NCI-H1417 (cell line): ENCODE data around the gene LIX1.
"Not testable (repeated sequence)": the region's sequence is repeated elsewhere in the genome, so short reads cannot be mapped to it uniquely, and the experiment has no call there.

Experiments
- DNase-seq, 3 experiments: peaks; one replicate each; lab custom pipeline; 2025; lab: John Stamatoyannopoulos, UW

The LIX1 gene

DNA sequence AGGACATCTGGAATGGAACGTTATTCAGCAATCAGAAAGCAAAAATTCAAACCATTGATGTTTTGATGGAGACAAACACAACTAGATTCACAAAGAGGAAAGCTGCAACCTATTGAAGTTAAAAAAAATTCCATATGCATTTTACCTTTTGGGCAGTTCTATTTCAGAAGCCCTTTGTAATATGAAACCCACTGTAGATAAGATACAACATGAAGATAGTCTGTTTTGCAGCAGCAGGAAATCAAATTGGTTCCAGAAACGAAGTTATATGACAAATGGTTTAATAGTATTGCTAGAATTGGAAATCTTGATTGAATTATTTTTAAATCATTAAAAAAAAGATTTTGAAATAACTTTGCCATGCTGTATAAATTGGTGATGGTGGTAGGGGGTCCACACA, 872 bp downstream of the LIX1 start:
- no peak for DNase-seq

DNA sequence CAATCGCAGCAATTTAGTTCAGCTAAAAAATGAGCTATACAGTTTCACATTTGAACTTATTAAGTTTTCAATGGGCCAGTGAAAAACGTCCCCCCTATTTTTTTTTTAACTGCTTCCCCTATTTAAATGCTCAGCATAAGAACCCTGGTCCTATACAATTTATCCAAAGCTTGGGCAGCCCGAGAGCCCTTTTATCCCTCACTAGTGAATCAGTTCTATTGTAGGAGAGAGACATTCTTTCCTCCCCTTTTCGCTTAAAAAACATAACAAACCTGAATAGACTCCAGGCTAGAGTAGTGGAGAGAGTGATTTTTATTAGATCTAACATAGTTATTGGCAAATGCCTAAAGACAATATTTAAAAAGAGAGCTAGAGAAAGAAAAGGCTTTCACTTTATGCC, 1.4 kb downstream of the LIX1 start:
- DNase-seq, result no peak

DNA sequence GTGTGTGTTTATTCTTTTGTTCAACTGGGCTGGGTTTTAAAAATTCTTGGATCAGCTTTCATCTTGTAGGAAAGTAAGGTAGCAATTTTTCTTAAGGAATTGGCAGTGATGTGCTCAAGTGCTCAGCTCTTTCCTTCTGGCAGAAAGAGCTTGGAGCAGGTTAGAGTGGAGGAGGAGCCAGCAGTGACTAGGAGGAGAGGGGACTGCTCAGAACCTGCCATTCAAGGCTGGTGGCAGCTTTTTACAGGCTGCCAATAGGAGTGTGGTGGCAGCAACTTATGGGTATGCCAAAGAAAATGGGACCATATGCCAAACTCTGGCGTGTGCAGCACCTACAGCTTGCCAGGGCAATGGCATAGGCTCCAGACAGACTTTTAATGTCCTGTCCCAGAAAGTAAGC, 2.2 kb downstream of the LIX1 start:
- DNase-seq, result not testable (repeated sequence)

DNA sequence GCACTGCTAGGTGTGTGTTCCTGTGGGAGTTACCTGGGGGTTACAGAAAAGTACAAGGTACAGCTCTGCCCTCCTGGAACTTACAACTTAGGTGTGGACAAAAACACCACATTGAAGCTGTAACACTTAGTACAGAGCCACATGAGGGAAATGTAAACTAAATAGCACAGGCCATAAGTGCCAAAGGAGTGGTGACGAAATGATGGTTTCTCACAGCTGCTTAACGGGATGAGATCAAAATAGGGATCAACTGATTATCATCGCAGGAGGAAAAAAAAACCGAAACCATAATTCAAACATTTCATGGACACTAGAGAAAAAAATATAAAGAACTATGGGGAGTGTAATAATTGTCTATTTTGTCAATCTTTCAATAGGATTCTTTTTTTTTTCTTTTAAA, 5.9 kb downstream of the LIX1 start:
- DNase-seq, result no peak

DNA sequence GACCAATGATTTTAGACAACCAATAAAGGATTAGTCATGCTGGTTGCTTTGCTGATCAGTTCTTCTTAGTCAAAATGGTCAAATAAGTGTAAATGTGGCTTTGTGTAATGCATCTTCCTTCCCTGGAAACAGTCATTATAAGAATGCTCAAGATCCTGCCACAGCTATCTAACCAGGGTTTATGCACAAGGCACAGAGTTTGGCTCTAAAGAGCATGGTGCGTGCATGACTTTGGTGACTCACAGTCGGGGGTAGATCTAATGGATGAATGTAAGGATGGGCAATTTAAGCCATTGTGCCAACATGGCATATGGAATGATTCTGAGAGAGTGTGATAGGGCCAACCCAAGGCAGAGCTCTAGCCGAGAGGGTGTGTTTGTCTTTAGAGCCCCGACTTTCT, 6.5 kb downstream of the LIX1 start:
- DNase-seq, result no peak

DNA sequence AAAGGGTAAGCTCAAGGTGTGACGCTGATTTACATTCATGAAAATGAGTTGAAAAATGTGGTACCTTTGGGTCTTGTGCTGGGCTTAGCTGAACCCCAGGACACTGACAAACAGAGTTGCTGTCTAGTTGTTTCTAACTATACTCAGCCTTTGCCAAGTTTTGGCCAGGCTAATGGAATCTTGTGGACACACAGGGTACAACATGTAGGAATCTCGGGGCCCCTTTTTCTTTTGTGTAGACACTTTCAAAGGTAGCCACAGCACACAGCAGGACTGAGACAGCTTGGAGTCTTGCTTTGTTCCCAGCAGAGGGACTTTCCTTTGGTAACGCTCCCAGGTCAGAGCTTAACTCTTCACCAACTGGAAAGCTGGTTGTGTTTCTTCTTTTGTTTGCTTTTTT, 7.8 kb downstream of the LIX1 start:
- no peak for DNase-seq

DNA sequence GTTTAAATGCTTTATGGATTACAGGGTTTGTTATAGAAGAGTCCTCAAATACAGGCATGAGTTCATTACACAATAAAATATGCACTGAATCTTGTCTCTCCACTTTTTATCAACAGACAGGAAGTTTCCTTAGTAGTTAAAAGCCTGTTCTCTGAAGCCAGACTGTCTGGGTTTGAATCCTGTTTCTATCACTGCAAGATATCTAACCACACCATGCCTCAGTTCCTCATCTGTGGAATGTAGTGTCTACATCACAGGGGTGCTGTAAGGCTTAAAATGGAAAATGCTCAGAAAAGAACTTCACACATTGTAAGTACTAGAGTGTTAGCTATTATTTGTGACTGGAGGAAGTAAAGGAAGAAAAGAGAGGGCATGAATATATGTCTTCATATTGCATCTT, 9.3 kb downstream of the LIX1 start:
- no peak for DNase-seq

DNA sequence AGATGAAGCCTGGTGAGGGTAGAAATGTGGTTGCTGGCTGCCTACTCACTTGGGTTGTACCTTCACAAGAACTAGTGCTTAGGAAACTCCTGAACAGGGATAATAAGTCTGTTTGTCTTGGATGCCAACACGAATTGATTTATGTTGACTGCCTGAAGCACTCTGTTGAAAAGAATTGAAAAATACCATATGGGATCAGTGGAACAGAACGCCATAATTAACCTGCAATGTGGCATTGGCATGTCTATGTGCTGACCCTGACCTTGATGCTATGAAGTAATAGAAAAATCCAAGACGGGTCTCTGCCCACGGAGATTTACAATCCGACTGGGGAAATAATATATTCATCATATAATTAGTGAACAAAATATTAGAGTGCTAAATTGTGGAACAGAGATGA, 10.5 kb downstream of the LIX1 start:
- no peak for DNase-seq

DNA sequence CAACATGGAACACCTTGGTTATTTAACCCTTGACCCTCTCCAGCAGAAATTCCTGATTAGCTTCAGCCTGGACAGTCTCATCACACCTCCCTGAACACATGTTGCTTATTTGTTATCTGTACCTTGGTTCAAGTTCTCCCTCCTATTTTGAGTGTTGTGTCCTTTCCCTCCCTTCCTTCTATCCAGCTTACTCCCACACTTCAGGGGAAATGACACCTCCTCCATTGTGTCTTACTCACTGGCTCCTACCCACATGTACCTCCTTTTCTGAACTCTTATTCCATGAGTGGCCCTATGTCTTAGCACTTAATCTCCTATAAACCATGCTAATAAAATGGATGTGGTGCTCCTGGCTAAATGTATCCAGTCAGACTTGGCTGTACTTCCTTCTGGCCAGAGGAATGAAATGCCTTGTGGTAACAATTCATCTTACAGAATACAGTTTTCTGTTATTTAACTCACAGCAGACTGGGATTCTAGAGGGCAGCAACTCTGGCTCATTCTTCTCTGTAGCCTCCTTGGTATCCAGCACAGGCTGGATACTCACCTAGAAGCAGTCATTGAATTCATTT, 11.2 kb downstream of the LIX1 start:
- DNase-seq, result no peak

DNA sequence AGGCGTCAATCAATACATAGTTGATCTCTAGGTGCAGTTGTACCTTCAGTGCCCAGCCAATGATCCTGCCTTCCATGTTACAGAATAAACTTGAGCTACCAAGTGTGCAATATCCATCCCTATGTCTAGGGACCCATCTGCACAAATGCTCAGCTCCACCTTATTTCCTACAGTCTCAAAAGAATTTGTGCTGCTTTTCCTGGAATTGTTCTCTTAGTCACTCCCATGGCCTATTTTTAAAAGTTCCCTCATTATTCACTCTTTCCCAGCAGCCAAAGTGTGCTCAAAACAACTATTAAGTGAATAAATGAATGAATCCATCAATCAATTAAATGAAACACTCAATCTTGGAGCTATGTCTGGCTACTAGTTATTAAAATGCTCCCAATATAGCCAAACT, 14.7 kb downstream of the LIX1 start:
- DNase-seq, result no peak

DNA sequence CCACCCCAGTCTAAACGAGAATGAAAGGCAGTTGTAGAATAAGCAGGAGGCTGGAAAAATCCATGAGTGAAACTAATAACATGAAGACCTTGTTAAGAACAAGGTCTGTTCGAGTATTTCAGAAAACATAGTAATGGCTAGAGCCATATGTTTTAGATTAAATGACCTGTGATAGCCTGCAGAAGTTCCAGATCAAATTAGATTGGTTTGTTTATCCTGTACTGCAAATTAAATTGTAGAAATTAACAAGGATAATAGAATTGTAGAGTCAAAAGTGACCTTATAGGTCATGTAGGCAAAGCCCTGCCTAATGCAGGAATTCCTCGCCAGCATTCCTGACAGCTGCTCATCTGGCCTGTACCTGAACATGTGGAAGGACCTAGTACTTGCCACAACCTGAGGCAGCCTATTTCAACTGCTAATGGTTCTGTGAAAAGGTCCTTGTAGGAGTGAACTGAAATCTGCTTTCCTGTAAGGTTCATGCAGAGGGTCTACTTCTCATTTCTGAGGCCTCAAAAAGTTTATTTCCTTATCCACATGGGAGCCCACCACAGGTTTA, 17.2 kb downstream of the LIX1 start:
- DNase-seq, result no peak

DNA sequence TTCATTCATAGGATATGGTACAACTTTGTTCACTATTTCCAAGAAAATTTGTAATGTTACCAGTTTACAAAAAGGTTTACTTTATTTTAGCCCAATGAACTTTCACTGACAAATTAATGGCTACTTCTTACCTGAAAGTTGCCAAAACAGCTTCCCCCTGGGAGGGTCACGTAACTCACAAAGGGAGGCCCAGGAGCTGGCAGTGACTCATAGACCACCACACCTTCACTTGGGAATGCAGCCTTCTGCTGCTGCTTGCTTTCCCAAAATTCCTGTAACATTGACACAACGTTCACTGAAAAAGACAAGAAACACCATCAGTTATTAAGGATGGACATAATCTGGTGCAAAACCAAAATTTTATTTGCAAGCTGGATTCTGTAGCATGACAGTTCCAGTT, 18.1 kb downstream of the LIX1 start:
- DNase-seq, result no peak

DNA sequence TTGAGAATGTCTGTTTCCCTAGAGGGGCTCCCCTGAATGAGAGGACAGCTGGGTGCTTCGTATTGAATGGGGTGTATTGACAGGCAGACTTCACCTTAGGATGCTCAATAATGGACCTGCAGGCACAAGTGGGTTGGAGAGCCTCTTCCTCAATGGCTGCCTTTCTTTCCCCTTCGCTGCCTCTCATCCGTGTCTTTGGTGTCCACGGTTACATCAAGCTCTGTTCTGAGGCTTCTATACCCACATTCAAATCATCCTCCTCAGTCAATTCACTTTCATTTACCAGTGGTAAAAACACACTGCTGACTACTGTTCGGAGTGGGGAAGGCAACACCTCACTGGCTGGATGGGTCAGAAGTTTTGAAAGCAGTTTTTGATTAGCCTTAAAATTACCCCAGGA, 20.6 kb downstream of the LIX1 start:
- peak in 2 of 3 experiments; percentile 7 to 60 for DNase-seq

DNA sequence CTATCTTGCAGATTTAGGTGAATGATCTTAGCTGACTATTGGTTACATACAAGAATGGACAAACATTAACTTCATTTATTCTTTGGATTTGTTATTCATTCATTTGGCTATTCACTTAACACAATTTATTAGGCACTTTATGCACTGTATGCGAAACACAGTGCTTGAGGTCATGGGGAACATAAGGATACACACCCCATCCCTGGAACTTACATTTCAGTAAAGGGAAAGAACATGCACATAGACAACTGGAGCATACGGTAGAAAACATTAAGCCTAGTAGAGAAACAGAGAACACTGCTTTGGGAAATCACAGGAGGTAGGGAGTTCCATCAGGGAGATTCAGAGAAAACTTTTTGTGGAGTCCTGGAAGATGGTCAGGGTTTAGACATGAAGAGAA, 22.2 kb downstream of the LIX1 start:
- no peak for DNase-seq

DNA sequence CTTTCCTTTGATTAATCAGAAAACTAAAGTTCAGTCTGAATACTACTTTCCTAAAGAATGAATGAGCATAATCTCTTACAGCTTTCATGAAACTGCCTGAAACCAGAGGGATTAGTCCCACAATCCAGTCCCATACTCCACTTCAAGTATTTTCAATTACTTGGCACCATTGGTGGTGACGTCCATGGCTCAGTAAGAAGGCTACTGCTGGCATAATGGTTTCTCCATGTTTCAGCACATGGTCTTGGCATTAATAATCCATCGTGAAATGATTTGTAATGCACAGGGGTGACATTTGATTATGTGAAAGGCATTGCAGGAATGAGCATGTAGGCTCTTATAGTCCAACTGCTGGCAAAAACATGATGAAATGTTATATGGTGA, 23.4 kb downstream of the LIX1 start:
- DNase-seq, result no peak

DNA sequence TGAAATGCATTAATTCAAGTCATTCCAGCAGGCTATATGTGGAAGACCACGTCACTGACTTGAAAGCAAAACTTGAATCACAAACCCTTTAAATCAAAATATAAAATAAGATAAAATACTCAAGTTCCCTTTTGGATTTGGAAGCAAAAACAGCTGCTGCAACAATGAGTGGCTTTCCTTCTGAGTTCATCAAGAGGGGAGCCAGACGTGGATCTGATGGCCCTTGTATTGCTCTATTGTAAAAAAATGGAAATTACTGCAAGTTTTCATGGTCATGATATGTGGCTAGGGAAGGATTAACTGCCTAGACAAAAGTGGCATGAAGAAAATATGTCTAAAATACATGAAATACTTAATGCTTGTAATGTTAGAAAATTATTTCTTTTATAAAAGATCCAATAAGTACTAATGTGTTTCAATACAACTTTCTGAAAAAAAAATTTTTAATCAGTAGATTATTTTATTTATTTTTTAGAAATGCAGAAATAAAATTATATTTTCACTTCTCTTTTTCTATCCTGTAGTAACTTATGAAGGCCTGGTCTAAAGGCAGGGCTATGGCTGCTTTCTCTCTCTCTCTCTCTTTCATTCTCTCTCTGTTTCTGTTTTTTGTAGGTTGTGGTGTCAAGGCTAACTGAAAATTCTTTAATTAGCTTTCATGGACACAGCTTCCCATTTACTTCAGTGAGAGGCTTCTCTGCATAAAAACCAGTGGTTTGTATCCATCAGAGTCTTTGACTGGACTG, 24.0 kb downstream of the LIX1 start:
- DNase-seq, result no peak

DNA sequence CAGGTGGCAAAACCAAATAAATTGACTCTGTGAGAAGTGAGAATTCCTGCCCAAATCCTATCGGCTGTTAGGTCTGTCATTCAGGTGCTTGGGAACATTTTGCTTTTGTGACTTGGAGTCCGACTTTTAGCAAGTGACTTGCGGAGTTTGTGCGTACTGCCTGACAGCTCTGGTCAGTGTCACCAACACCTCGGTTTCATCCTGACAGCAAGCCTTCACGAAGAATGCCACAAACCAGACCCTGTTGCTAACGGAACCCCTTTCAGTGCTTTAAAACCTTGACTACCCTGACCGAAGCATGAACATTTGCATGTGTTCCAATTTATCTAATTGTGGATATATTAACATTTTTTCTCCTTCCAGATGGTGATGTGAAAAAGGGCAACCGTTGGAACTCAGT, 26.5 kb downstream of the LIX1 start:
- no peak for DNase-seq

DNA sequence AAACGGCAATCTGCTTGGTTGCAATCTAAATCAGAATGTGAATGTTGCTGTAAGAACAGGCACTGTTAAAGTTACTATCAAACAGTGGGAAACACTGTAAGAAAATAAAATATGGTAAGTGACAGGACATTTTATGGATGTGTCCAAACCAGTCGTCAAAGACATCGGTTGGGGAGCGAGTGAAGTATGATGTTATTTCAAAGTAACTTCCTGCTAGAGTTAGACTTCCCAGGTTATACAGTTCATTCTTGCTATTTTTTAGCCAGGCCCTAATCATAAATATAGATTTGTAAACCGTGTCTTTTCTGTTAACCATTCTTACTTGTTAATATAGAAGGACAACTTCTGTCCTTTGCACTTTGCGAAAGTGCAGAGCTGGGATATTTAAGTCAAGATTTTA, 30.2 kb downstream of the LIX1 start:
- DNase-seq, result no peak

DNA sequence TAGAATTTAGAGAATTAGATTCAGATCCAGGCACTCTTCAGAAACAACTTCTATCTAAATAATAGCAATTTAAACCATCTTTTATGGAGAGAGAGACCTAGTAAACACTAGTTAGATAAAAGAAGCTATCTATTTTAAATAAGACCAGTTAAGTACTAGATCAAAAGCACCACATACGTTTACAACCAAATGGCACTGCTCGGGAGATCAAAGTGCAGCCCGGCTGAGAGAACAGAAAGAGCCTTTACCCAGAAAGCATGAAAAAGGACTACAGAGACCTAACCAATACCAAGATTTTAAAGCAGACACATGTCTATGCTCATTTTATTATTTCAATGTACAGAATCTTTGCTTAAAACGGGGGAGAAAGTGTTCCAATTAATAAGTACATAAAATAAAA, 30.8 kb downstream of the LIX1 start:
- DNase-seq, result no peak

DNA sequence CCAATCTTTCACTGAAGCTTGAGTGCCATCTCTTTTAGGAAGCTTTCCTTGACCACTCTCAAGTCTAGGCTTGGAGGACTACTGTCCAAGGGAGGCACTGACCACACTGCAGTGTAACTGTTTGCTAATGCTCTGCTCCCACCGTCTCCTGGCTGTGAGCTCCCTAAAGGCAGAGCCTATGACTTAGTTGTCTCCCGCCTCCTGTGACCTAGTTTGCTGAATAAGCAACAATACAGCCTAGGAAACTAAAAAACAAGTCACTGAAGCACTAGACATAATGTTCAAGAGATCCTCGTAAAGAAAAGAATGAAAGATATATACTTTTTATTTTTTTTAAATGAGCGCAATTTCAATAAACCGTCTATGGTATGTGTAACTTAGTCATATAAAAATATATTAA, 31.4 kb downstream of the LIX1 start:
- DNase-seq, result no peak

DNA sequence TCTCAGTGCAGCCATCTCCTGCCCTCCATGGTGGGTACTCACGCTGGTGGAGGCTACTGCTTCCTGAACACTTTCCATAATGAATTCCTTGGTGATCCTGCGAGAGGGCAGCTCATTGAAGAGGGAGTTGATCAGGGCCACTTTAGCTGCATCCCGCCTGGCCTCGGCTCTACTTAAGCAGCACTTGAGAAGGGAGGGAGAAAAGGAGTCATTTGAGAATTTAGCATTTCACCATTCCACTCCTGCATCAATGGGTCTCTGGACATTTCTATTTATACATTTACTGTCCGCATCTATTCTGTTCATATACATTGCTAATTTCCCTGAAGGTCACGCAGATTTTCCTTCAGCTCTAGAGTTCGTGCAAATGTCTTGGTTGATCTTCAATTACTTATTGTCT, 35.1 kb downstream of the LIX1 start:
- peak in 1 of 3 experiments; percentile 61 for DNase-seq

DNA sequence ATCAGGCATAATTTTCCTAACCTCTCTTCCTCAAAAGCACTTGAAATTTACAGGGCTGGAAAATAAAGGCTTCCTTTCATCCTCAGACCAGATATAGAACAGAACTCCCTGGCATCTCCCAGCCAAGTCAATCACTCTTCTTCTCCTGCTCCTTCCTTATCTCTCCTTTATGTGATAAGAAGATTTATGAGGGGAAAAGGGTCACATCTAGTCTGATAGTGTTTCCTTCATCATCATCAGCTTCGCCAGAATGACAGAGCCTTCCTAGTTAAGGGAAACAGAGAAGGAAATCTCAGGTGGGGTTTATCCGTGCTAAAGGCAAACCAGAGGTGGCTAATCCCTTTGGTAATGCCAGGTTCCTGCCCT, 36.2 kb downstream of the LIX1 start:
- DNase-seq, result no peak

DNA sequence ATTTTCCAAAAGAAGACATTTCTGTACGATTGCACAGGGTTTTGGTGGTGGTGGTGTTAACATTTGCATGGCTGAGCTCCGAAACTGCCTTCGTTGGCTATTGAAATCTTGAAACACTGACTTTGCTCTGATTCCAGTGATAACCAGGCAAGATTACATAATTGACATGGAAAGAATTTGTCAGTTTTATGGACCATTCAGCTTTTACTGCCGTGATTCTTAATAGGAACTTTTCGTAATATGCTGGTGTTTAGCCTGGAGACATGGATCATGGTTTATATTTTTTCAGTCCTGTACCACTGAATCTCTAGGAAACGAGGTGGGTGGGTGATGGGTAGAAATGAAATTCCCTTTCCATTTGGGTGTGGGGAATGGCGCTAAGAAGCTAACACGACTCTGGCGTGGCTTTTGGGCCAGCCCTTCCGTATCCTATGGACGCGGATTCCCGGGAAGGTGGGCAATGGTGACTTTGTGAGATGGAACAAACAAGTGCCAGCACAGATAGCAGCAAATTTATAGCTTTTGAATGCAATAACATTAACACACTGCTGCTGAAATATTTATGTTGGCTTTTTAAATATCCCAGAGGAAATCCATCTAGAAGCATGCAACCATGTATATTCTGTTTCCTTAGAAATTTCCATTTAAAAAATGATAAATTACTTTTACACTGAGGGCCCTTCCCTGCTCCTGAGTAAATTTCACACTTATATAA, 36.8 kb downstream of the LIX1 start:
- DNase-seq, result no peak
